Fibroblast of skin of scalp (primary cell): ENCODE measurements around the gene MCRS1. TPM values are rescaled to one million over a fixed set of nuclear protein-coding genes. Genes with fewer than 3 reads are reported as not detected.
"Not testable (repeated sequence)": the region's sequence is repeated elsewhere in the genome, so short reads cannot be mapped to it uniquely, and the experiment has no call there.

ENCODE experiments used
- DNase-seq: peaks from one replicate; pipeline ENCODE4 v3.0.0-alpha.2; 2013
- polyA plus RNA-seq, 2 experiments: library from polyadenylated mRNA; unstranded; fragments of 120-200 nt; gene quantifications; one replicate each; pipeline ENCODE4 v1.2.1, GENCODE V29; 2013; ENCODE audit not compliant: insufficient read length in 2 of 2

Gene MCRS1
- polyA plus RNA-seq (2013, experiment 1 of 2; ENCODE audit: insufficient read length): 52.9 TPM
- 50.8 TPM for polyA plus RNA-seq (2013, experiment 2 of 2; ENCODE audit: insufficient read length)

GRCh38 chr12:49567611-49568441 is at the start of gene MCRS1:
MCRS1 (minus strand) TSS chr12:49568142; CDS start chr12:49566731, 1,411 bp downstream.
- peak; percentile 92 for DNase-seq

DNA sequence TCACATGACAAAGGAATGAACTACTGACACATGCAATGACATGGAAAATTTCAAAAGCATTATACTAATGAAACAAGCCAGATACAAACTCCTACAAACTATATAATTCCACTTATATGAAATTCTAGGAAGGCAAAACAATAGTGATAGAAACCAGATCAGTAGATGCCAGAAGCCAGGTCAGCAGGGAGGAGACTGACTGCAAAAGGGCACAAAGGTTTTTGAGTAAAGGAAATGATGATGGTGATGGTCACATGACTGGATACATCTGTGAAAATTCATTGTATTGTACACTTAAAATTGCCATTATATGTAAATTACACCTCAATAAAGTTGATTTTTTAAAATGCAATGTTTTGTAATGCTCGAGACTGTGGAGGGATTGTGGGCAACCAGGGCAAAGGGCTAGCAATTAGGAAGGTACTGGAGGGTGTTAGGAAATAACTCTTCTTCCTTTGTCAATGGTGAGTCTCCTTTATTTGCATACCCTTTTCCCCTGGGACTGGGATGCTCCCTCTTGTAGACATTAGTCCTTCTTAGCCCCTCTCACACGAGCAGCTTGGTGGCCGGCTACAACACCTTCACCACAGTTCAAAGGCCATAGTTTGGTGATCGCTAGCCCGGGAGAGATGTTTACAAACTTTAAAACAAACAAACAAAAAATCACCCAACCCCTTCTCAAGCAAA is 48.7 kb upstream of the MCRS1 start:
- no peak for DNase-seq

DNA sequence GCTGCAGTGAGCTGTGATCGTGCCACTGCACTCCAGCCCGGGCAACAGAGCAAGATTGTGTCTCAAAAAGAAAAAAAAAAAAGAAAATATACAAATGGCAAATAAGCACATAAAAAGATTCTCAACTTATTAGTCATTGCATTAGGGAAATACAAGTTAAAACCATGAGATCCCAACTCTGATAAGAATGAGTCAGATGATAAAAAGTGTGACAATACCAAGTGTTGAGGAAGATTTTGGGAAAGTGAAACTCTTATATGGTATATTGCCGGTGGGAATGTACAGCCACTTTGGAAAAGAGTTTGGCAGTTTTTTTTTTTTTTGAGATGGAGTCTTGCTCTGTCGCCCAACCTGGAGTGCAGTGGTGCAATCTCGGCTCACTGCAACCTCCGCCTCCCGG is 47.8 kb upstream of the MCRS1 start:
- DNase-seq: no peak

DNA sequence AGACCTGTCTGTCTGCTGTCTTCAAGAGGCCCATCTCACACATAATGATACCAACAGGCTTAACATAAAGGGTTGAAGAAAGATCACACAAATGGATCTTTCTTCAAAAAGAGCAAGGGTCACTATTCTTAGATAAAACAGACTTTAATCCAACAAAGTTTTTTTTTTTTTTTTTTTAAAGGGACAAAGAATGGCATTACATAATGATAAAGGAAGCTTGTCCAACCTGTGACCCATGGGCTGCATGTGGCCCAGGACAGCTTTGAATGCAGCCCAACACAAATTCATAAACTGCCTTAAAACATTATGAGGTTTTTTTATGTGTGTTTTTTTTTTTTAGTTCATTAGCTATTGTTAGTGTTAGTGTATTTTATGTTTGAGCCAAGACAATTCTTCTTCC is 44.3 kb upstream of the MCRS1 start:
- DNase-seq: no peak

GRCh38 chr12:49610785-49611184 is 42.8 kb upstream of the MCRS1 start:
- DNase-seq: not testable (repeated sequence)

DNA sequence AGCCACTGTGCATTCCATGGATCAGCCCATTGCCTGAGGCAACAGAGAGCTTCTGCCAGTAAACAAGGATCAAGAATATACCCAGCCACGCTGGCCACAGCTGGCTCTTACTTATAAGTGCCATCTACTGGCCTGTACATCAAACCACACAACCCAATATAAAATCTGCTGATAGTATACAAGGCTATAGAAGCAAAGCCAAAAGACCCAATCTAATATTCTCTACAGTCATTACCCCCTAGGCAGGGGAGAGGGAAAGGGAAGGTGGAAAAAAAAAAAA is 41.9 kb upstream of the MCRS1 start:
- no peak for DNase-seq

GRCh38 chr12:49609059-49609874 is 41.3 kb upstream of the MCRS1 start:
- no peak for DNase-seq

- not testable (repeated sequence) for DNase-seq
Observed at GRCh38 chr12:49605539-49605938, 37.6 kb upstream of the MCRS1 start, which contains the start of gene FAM186B. FAM186B (minus strand) TSS chr12:49605639; CDS start chr12:49605477, 162 bp downstream.

- no peak for DNase-seq
Observed at GRCh38 chr12:49604856-49605255, 36.9 kb upstream of the MCRS1 start.

- no peak for DNase-seq
Observed at GRCh38 chr12:49603721-49604120, 35.8 kb upstream of the MCRS1 start.

DNA sequence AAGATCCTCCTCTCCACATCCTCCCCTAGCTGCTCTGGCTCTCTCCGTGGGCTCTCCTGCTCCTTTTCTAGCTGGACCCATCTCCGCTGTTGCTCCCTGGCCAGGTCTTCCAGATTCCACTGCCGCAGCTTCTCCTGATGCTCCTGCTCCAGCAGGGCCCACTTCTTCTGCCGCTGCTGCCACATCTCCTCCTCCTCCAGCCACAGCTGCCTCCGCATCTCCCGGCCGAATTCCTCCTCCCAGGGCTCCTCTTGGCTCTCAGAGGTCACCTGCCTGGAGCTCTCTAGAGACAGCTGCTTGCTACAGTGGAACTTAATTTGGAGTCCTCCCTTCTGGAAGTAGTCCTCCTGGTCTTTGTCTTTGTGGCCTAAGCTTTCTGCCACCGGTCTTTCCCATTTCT is 32.0 kb upstream of the MCRS1 start:
- no peak for DNase-seq

- DNase-seq: no peak
Observed at GRCh38 chr12:49598527-49598926, 30.6 kb upstream of the MCRS1 start.

- DNase-seq: no peak
Observed at GRCh38 chr12:49588721-49589516, 21.0 kb upstream of the MCRS1 start.

DNA sequence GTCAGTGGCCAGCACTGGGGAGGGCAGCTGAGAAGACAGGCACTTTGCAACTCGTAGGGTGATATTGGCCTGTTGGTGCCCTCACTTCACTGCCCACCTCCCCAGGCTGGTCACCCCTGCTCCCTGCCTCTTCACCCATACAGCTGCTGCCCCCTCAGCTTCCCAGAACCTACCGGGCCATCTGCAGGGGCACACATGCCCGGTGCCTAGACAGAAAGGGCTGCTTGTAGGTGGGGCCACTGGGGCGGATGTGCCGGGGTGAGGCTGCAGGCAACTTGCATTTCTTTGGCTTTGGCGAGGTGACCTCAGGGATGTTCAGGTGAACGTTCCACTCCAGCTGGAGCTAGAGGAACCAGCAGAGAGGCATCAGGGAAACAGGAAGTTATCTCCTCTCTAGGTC is 20.3 kb upstream of the MCRS1 start:
- DNase-seq: no peak

DNA sequence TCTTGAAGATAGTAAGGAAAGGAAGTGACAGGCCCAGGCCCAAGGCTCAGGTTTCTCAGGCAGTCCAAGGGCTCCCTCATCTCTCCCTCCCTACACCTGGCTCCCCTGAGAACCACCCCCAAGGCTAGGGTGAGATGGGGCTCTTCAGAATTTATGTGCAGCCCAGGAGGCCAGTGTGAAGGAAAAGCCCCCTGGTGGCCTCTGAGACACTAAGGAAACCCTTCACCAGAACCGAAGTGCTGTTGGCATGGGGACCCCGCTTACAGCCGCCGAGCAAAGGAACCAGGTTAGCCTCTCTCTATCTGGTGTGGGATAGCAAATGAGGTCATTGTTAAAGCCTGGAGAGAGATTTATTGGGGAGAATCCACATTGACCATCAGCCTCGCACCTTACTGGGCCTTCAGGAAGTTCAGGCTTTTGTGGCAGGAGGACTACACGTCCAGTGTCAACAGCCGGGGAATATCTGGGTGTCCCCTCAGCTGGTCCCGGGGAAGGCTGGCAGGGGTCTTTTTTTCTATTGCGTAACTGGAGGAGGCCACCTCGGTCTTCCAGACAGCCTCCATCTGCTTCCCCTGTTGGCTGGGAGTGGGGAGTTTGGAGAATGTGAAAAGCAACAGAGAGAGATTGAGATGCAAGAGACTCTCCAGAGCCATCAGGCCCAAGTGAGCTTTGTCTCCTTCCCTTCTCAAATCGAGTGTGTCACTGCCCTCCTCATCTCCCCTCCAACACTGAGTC is 19.4 kb upstream of the MCRS1 start:
- DNase-seq: no peak

DNA sequence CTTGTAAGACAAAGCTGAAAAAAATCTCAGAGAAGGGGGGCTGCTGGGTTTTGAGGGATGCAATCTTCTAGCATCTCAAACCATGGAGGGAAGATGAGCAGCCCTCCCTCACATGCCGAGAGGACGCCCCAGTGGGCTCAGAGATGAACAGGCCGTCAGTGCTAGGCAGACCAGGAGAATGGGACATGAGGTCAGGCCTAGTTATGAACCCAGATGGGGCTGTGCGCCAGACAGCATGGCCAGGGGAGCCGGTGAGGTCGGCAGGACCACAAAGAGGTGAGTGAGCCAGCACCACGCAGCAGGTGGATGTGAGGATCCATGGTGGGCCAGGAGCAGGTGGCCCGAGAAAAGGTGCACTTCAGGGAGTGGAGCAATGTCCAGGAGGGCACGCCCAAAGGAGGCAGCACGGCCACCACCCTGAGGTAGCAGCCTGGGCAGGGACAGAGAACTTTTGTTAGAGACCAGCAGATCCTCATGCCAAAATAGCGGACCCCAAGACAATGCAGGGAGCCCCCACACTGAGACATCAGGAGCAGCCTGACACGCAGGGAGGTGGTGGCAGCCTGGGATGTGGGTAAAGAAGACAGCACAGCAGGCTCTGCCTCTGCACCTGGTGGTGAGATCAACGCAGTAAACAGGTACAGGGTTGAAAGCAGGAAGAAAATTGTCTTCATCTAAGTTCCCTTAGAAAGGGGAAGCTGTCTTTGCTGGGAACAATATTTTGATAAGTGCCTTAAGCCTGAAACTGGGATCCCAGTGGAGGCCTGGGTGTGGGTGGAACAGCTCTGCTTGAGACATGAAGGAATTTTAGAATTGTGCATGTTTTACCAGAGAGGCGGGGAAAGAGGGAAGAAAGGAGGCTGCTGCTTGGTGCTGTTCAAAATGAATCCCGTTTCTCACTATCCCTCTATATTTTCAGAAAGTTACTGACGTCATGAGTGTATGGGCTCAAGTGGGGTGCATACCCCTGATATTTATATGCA is 17.8 kb upstream of the MCRS1 start:
- DNase-seq: no peak

- no peak for DNase-seq
Observed at GRCh38 chr12:49584591-49584990, 16.6 kb upstream of the MCRS1 start.

- DNase-seq: no peak
Observed at GRCh38 chr12:49583366-49584094, 15.6 kb upstream of the MCRS1 start.

DNA sequence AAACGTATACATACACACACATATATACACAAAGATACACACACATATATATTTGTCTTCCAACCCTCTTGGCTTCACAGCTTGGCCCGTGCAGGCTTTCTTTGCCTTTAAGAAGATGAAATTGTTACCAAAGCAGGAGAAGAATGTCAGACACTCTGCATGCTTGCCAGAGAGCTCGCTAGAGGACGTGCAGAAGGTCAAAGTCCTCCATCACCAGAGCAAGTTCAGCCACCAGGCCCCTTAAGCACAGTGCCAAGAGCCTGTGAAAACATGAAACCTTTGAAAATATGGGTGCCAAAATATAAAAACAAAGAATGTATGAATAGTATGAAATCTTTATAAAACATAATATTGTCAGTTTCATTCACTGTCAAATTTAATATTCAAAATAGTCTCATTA is 14.9 kb upstream of the MCRS1 start:
- DNase-seq: no peak

DNA sequence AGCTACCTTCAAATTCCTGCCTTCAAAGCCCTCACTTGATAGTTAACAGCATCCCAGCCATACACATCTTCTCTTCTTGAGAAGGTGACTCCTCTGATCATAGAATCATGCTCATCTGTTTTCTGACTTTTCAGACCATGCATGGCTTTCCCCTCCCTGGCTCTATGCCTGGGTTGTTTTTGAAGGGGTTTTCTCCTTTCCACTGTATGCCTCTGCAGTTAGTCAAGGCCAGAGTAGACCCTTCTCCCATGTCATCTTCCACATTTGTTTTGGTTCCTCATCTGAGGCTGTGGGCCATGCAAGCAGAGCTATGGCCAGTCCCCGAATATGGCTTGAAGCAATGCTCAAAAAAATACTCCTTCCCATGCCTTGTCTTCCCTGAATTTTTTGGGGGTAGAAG is 14.3 kb upstream of the MCRS1 start:
- no peak for DNase-seq
